IPS-18a (cell line): ENCODE results near the gene PTEN.

Experiments
- H3K27ac ChIP-seq: one replicate; pipeline ENCODE4 v1.5.1; 2013; ENCODE audit warnings: low read length
- H3K27me3 ChIP-seq: one replicate; pipeline ENCODE4 v1.6.1; 2013; ENCODE audit warnings: mild to moderate bottlenecking, low read length; ENCODE audit not compliant: control insufficient read depth, insufficient read depth
- H3K36me3 ChIP-seq: one replicate; pipeline ENCODE4 v1.6.1; 2013; ENCODE audit warnings: low read depth, low read length; ENCODE audit not compliant: control insufficient read depth
- H3K4me1 ChIP-seq: one replicate; pipeline ENCODE4 v1.6.1; 2013; ENCODE audit warnings: low read depth, low read length; ENCODE audit not compliant: control insufficient read depth
- H3K4me3 ChIP-seq: one replicate; pipeline ENCODE4 v1.5.1; 2013; ENCODE audit warnings: low read length
- H3K9ac ChIP-seq: one replicate; pipeline ENCODE4 v1.6.1; 2013; ENCODE audit warnings: mild to moderate bottlenecking, low read length, moderate library complexity
- H3K9me3 ChIP-seq: one replicate; pipeline ENCODE4 v1.6.1; 2013; ENCODE audit warnings: low read depth, low read length; ENCODE audit not compliant: control insufficient read depth

PTEN gene

DNA sequence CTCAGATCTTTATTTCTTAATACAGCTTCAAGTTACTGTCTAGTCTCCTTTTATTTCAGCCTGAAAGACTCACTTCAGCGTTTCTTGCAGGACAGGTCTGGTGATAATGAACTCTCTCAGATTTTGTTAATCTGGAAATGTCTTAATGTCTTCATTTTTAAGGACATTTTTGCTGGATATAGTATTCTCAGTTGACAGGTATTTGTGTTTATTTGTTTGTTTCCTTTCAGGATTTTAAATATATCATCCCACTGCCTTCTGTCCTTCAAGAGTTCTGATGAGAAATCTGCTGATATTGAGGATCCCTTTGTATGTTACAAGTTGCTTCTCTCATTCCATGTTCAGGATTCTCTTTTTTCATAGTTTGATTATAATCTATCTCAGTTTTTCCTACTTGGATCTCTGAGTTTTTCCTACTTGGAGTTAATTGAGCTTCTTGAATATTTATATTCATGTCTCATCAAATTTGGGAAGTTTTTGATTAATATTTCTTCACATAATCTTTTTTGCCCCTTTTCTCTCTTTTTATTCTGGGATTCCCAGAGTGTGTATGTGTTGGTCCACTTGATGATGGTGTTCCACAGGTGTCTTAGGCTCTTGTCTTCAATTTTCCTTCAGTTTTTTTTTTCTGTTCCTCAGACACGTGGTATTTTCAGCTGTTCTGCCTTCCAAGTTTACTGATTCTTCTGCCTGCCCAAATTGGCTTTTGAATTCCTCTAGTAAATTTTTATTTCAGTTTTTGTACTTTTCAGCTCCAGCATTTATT is 49.9 kb downstream of the PTEN start:
- Histone ChIP-seq H3K4me1 (peaks cover 8% of the 10 kb centered on the region), H3K9ac (no peak overlapping the region), H3K9me3 (no peaks in the 10 kb centered on the region), H3K4me3 (no peak overlapping the region), H3K27me3 (no peaks in the 10 kb centered on the region), H3K27ac (no peak overlapping the region), H3K36me3 (peaks cover 8% of the 10 kb centered on the region)

GRCh38 chr10:87915406-87915805 is 52.0 kb downstream of the PTEN start:
- H3K27ac ChIP-seq = no peak overlapping the region
- no peak overlapping the region for H3K9ac ChIP-seq
- H3K4me1 ChIP-seq = peaks cover 8% of the 10 kb centered on the region
- no peak overlapping the region for H3K4me3 ChIP-seq
- H3K27me3 ChIP-seq = no peaks in the 10 kb centered on the region
- no peaks in the 10 kb centered on the region for H3K9me3 ChIP-seq
- peaks cover 8% of the 10 kb centered on the region for H3K36me3 ChIP-seq

DNA sequence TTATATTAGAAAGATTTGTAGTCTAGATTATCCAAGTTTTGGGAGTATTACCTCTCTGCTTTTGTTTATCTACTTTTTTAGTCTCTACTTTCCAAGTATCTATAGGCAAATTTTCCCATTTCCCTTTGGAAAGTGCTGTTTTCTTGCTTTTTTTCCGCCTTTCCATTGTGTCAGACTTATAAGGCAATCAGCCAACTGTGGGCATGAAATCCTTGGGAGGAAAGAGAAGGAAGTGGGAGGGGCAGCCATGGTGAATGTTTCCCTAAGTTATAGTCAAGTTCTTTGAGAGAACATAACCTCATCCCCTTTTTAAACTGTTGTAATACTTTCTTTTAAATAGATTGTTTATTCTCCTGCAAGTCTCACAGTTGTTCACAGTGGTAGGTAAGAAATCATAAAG is 52.6 kb downstream of the PTEN start:
- no peaks in the 10 kb centered on the region for H3K9me3 ChIP-seq
- no peak overlapping the region for H3K9ac ChIP-seq
- H3K36me3 ChIP-seq = peaks cover 8% of the 10 kb centered on the region
- H3K4me3 ChIP-seq = no peak overlapping the region
- H3K4me1 ChIP-seq = peaks cover 8% of the 10 kb centered on the region
- no peak overlapping the region for H3K27ac ChIP-seq
- H3K27me3 ChIP-seq = no peaks in the 10 kb centered on the region

GRCh38 chr10:87916515-87916914 is 53.1 kb downstream of the PTEN start:
- H3K27ac ChIP-seq = no peak overlapping the region
- H3K9me3 ChIP-seq = no peaks in the 10 kb centered on the region
- peaks cover 8% of the 10 kb centered on the region for H3K36me3 ChIP-seq
- H3K27me3 ChIP-seq = no peaks in the 10 kb centered on the region
- no peak overlapping the region for H3K9ac ChIP-seq
- no peak overlapping the region for H3K4me3 ChIP-seq
- H3K4me1 ChIP-seq = peaks cover 8% of the 10 kb centered on the region

DNA sequence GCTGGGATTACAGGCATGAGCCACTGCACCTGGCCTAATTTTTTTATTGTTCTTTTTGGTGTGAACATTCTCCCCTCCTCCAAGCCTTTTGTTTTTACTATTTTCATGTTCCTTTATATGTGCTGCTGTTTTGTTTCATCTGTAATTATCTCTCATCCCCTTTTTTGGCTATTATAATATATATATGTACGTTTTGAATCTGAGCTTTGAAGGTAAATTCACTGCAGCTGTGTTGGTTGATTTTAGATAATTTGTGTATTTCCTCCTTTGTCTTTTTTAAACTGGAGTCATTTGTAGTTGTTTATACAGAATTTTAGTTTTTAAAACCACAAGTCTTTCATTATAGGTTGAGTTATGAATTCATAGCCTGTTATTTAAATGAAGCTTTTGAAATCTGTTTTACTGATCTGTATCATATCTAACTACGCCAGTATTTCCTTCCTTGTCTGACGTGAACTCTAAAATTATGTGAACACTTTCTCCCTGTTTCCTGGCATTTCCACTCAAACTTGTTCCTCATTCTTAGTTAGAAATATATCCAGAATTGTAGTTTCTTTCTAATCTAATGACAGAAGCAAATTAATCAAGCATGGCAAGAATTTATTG is 54.9 kb downstream of the PTEN start:
- H3K9me3 ChIP-seq = no peaks in the 10 kb centered on the region
- no peaks in the 10 kb centered on the region for H3K36me3 ChIP-seq
- H3K4me3 ChIP-seq = no peak overlapping the region
- H3K27ac ChIP-seq = no peak overlapping the region
- H3K4me1 ChIP-seq = peaks cover 17% of the 10 kb centered on the region
- H3K9ac ChIP-seq = no peak overlapping the region
- no peaks in the 10 kb centered on the region for H3K27me3 ChIP-seq

DNA sequence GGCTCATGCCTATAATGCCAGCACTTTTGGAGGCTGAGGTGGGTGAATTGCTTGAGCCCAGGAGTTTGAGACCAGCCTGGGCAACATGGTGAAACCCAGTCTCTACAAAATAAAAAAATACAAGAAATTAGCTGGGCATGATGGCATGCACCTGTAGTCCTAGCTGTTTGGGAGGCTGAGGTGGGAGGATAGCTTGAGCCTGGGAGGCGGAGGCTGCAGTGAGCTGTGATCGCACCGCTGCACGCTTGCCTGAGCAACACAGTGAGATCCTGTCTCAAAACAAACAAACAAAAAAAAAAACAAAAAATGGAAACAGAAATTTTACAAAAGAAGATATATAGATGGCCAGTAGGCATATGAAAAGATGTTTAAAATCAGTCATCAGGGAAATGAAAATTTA is 57.1 kb downstream of the PTEN start:
- Histone ChIP-seq H3K36me3 (no peaks in the 10 kb centered on the region), H3K9ac (no peak overlapping the region), H3K27me3 (no peaks in the 10 kb centered on the region), H3K4me1 (peaks cover 14% of the 10 kb centered on the region), H3K4me3 (no peak overlapping the region), H3K9me3 (no peaks in the 10 kb centered on the region), H3K27ac (no peak overlapping the region)

DNA sequence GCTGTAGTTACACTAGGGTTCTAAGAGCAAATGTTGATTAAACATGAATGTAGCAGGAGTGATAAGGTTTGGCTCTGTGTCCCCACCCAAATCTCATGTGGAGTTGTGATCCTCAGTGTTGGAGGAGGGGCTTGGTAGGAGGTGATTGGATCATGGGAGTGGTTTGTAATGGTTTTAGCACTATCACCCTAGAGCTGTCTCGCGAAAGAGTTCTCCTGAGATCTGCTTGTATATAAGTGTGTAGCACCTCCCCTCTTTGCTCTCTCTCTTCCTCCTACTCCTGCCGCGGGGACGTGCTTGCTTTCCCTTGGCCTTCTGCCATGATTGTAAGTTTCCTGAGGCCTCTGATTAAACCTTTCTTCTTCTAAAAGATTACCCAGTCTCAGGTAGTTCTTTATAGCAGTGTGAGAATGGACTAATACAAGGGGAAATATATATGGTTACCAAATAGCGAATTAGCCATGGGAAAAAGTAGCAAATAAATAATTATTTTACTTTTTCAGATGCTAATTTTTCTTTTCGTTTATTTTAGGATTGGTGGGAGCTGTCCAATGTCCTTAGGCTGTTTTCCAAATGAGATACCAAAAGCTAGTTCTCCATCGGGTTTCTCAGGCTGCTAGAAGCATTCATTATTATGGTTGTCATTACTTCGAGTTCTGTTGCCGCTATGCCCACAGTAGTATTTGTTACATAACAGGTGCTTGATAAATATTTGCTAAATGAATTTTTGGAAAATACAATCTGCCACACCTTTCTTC is 58.7 kb downstream of the PTEN start:
- Histone ChIP-seq H3K36me3 (peaks cover 2% of the 10 kb centered on the region), H3K9ac (no peak overlapping the region), H3K27me3 (no peaks in the 10 kb centered on the region), H3K9me3 (no peaks in the 10 kb centered on the region), H3K4me3 (no peak overlapping the region), H3K4me1 (peaks cover 21% of the 10 kb centered on the region), H3K27ac (no peak overlapping the region)

- Histone ChIP-seq H3K9ac (no peak overlapping the region), H3K4me3 (no peak overlapping the region), H3K4me1 (peaks cover 22% of the 10 kb centered on the region), H3K27me3 (no peaks in the 10 kb centered on the region), H3K9me3 (no peaks in the 10 kb centered on the region), H3K27ac (no peak overlapping the region), H3K36me3 (peaks cover 2% of the 10 kb centered on the region)
These were observed 59.8 kb downstream of the PTEN start for GRCh38 chr10:87923233-87923632.

DNA sequence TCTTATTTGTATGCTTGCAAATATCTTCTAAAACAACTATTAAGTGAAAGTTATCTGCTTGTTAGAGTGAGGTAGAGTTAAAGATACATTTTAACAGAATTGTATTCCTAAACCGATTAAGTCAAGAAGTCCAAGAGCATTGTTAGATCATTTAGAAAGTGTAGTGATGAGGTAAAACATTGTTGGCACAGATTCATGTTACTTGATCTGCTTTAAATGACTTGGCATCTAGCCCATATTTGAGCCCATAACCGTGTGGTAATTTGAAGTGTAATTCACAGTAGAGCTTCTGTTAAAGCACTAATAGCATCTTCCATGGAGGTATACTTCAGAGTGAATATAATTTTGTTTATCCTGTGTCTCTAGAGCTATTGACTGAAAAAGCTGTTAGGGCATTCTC is 62.1 kb downstream of the PTEN start:
- peaks cover 22% of the 10 kb centered on the region for H3K4me1 ChIP-seq
- no peak overlapping the region for H3K9ac ChIP-seq
- no peaks in the 10 kb centered on the region for H3K9me3 ChIP-seq
- H3K4me3 ChIP-seq = no peak overlapping the region
- H3K27ac ChIP-seq = no peak overlapping the region
- H3K27me3 ChIP-seq = no peaks in the 10 kb centered on the region
- peaks cover 2% of the 10 kb centered on the region for H3K36me3 ChIP-seq

DNA sequence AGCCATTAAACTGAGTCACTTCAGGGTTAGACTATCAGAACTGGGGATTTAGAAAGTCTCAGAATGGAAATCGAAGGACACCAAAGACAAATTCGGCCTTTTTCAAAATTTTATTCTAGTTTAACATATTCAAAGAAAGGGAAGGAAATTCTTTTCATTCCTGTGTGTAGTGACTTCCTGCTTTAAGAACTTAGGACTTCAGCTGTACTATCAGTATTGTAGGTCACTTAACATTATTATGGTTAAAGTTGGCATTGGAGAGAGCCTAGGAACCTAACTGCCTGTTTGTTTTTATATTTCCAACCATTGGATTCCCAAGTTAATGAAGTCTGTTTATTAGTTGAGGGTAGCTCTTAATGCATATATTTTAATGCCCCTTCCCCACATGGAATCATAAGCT is 63.7 kb downstream of the PTEN start:
- H3K9ac ChIP-seq = no peak overlapping the region
- H3K9me3 ChIP-seq = no peaks in the 10 kb centered on the region
- H3K27me3 ChIP-seq = no peaks in the 10 kb centered on the region
- no peak overlapping the region for H3K4me3 ChIP-seq
- H3K36me3 ChIP-seq = peaks cover 2% of the 10 kb centered on the region
- H3K27ac ChIP-seq = no peak overlapping the region
- H3K4me1 ChIP-seq = peaks cover 19% of the 10 kb centered on the region

DNA sequence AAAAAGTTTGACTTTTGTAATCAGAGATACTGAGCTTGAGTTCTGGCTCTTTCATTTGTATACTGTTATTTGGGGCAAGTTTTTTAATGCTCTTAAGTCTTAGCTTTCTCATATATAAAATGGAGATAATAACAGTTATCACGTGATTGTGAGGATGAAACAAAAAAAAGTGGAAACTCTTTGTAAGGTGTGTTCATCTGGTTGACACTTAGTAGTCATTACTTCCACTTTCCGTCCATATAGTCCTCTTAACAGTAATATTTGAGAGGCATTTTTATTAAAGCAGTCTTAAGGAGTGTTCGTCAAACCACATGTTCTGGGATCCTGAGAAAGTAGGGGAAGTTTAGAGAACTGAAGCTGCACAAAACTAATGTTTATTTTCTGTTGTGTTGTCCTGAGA is 65.6 kb downstream of the PTEN start:
- H3K27me3 ChIP-seq = no peaks in the 10 kb centered on the region
- peaks cover 6% of the 10 kb centered on the region for H3K36me3 ChIP-seq
- H3K9me3 ChIP-seq = no peaks in the 10 kb centered on the region
- no peak overlapping the region for H3K27ac ChIP-seq
- H3K9ac ChIP-seq = no peak overlapping the region
- peaks cover 13% of the 10 kb centered on the region for H3K4me1 ChIP-seq
- no peak overlapping the region for H3K4me3 ChIP-seq
